Measurements from ENCODE around the gene MOCOS.

The MOCOS gene

DNA sequence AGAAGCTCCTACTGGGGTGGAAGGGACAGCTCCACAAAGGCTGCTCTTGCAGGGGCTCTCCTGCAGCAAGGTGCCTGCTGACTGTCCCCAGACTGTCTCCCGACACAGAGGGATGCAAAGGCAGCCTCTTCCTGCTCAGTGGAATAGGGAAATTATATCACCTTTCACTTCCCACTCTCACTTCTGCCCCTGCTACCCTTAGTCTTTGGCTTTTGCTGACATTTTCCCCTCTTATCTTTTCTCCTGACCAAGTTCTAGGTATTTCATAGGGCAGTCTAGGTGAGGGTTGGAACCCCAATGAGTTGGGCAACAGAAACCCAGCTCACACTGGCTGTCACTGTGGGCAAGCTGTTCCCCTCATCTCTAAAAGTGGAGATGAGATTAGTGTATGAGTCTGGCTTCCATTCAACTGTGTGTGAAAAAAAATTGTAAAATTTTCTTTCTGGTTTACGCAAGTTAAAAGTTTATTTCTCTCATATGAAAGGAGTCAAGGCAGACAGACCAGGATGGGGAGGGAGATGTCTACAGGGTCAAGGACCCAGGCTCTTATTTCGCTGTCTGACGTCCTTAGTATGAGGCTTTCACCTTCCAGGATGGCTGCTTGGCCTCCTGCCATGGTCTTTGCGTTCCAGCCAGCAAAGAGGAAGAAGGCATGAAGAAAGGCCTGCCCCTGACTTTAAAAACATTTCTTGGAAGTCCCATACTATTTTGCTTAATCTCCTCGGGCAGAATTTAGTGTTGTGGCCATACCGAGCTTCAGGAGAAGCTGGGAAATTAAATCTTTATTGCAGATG, 7.5 kb upstream of the MOCOS start:
- DNase-seq = no peak

DNA sequence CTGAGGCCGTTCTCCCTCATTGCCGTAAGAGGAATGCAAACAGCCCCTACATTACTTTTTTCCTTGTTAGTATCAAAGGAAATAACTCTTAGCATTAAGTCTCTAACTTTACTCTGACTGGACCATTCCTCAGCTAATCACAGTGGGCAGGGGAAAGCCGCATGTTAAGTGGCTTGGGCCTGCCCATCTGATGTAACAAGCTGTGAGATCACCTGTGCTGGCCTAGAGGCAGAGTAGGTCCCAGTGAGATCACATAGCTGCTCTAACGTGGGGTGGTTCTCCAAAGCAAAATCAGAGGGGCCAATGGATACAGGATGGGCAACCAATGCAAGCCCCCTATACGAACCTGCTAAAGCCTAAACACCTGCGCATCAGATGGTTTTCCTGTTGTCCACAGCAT, 5.9 kb upstream of the MOCOS start:
- no peak for DNase-seq

DNA sequence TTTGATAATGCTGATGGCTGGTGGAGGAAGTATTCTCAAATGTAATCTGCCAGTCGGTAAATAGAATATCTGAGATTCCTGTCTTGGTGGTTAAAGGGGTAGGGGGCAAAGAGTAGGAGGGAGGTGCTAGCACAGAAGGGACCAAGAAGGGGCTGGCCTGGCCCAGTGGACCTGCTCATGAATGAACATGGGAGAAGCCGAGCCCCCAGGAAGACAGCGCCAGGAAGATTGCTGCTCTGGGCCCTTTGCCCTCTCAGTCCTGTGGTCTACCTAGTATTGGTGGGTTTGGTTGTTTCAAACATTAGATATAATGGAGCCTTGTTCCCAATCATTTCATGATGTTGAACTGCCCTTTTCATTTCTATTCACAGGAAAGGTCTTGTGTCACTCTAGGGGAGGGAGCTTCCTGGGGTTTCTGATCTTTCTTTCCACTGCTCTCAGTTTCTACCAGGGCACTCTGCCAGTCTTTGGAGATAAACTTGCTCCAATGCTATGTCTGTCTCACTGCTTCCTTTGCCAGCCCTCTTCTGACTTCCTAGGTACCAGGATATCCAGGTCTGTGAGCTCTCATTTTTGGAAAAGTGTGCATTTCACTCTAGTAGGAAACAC, 5.3 kb upstream of the MOCOS start:
- no peak for DNase-seq

DNA sequence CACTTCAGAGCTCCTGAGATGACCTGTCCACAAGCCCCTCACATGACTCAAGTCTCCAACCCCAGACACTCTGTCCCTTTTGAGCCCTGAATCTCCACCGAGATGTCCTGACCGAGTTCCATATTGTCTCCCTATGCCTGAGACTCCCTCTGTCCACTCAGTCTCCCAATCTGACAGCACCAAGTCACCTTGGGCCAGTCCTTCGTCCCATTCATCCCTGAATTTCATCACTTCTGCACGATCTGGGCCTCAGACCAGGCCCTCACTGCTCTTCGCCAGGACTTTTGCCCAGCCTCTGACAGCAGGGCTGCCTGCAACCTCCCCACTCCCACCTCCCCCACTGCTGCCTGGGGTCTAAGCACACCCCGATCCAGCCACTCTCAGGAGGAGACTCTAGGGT, 4.3 kb upstream of the MOCOS start:
- DNase-seq = no peak

DNA sequence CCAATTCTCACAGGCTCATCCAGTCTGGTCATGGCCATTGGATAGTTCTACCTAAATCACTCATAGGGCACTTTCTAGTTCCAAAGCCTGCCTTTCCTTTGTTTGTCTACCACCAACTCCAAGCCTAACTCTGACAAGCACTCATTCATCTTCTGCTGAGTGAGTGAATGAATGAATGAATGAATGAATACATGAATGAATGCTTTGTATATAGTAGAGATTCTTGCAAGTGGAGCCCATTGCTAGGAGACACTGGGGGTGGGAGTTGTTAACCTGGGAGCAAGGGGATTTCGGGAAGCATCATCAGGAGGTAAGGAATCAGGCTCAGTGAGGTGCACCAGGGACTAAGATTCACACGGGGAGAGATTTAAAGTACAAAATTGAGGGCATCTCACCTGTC, 3.3 kb upstream of the MOCOS start:
- no peak for DNase-seq

DNA sequence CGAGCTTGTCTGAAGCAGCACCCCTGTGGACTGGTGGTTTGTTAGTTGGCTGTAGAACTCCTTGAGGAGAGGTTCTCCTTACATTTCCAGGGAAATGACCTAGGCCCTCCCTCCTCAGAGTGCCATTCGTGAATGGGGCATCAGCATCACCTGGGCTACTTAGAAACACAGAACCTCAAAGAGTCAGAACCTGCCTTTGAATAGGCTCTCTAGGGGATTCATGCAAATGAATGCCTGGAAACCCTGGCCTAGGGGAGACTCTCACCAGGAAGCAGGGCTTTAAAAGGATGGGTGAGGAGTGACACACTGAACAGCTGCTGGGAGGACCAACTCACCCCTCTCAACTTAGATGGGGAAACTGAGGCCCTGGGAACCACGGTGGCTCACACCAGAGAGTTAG, 2.1 kb upstream of the MOCOS start:
- DNase-seq = no peak

DNA sequence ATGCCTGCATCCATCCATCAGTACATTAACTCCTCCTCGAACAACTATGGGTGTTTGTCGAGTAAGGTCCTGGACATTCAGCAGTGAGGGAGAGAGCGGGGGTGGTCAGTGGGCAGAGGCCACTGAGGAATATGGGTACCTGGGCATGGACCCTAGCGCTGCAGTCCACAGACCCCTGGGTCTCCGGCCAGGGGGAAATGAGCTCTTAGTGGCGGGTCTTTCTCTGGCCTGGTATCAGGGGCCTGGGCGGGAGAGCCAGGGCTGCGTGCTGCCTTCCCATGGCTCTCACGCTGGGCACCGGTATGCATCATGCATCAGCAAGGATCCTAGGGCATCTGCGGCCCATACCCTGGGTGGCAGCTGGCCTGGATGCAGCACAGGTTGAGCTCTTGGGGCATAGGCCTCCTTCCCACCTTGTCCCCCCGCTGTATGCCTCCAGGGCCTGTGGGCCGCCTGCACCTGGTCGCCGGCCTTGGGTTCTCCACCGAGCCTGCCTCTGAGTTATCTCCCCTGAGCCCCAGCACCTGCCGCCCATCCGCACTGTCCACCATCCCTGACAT, 1.3 kb upstream of the MOCOS start:
- no peak for DNase-seq

DNA sequence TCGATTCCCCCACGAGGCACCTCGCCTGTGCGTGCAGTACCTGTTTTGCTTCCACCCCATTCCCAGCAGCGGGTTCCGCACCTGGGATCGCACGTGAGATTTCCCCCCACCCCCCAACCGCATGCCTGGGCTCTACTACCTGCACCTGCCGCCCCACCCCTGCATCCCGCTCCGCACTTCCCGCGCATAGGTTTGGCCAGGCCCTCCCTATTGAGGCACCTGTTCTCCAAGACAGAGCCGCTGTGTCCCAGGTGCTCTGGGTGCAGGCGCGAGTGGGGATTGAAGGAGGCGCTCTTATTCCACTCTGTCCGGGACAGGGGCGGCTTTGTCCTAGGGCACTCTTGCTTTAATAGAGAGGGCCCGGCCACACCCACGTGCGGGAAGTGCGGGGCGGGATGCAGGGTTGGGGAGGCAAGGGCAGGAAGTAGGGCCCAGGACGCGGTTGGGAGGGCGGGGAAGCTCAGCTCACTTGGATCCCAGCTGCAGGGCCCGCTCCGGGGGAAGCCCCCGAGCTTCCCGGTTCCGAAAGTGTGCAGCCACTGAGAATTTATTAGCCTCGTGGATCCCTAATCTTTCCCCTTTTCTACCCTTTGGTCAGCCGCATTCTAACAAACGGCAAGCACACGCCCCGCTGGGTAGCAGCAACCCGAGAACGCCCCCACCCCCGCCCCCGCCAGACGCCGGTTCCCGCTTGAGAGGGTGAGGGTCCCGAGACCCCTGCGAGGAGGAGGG, 670 bp upstream of the MOCOS start:
- DNase-seq = no peak

DNA sequence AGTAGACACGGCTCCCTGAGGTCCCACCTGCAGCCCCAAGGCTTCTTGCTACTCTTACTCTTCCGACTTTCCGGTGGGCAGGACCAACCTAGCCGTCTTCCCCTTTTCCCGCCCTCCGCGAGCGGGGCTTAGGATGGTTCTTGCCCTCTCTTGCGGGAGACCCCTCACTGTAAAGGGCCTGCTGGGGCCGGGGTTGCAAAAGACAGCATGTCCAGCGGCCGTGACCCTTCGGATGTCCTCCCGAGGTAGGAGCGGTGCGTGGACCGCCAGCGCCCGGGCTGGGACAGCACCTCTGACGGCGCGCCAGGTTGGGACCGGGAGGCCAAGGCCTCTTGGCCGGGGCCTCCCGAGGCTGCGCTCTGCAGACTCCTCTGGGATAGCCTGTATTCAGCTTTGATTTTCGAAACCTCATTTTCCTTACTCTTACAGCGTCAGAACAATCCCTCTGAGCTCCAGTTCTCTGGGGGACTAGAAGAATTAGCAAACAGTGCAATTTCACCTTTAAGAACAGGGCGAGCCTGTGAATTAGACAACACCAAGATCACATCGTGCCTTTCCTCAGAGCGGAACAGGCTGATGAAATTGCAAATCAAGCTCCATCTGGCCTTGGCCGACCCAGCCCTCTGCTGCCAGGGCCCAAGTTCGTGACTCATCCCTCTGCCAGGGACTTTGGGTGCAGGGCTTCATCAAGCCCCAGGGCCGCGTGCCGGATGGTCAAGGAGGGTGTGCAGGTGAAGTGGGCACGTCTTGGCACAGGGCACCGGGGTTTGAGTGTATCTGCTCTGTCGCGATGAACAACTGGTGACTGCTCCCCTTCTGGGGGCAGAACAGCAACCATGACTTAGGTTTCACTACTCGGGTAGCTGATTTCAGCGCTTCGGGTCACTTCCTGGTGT, 777 bp downstream of the MOCOS start:
- DNase-seq = no peak

DNA sequence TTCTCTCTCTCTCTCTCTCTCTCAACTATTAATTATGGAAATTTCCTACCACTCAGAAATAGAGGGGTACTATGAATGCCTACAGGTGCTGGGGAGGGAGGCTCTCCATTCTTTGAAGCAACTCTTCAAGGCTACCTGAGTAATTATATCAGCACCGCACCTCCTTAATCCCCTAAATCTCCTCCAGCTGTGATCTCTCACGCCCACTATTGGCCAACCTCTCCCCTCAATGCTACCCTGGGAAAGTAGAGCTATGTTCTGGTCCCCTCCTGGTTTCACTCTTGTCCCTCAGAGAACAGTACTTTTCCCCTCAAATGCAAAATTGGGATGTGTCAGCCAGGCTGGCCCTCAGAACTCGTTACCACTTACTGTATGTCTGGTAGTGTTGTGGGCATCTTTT, 1.6 kb downstream of the MOCOS start:
- DNase-seq = no peak

DNA sequence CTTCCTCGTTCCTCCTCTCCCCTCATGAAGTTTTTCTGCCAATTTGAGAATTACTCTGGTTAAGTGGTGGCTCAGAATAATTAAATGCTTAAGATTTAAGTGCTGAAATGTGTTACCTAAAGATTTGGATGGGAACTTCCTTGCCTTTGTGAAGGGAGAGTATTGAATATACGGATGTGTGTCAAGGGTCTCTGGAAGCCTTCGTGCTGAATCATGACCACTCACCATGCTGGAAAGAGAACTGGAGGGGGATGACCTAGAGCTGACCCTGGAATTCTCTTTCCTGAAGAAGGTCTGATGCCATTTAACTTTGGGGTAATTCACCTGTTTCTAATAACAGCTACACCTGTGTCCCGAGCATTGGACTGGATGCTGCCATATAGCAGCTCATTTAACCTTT, 2.2 kb downstream of the MOCOS start:
- DNase-seq = no peak

DNA sequence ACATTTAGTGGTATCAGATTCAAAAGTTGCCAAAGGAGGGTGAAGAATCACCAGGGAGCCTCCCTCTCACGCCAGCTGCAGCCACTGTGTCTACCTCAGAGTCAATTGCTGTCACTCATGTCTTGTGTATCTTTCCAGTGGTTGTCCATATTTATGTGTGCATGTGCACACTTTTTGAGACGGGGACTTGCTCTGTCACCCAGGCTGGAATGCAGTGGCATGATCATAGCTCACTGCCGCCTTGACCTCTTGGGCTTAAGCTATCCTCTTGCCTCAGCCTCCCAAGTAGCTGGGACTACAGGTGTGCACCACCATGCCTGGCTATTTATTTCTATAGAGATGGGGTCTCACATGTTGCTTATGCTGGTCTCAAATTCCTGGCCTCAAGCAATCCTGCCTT, 4.0 kb downstream of the MOCOS start:
- no peak for DNase-seq

DNA sequence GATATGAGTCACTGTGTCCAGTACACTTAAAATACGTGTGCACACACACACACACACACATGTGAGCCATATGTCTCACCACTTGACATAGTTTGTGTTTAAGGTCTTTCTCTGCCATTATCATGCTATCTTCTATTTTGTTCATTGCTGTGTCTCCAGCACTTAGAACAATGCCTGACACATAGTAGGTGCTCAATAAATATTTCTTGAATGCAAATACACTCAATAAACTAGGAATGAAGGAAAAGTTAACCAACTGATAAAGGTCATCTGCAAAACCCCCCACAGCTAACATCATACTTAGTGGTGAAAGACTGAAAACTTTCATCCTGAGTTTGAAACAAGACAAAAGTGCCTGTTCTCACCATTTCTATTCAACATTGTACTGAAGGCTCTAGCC, 4.4 kb downstream of the MOCOS start:
- no peak for DNase-seq

DNA sequence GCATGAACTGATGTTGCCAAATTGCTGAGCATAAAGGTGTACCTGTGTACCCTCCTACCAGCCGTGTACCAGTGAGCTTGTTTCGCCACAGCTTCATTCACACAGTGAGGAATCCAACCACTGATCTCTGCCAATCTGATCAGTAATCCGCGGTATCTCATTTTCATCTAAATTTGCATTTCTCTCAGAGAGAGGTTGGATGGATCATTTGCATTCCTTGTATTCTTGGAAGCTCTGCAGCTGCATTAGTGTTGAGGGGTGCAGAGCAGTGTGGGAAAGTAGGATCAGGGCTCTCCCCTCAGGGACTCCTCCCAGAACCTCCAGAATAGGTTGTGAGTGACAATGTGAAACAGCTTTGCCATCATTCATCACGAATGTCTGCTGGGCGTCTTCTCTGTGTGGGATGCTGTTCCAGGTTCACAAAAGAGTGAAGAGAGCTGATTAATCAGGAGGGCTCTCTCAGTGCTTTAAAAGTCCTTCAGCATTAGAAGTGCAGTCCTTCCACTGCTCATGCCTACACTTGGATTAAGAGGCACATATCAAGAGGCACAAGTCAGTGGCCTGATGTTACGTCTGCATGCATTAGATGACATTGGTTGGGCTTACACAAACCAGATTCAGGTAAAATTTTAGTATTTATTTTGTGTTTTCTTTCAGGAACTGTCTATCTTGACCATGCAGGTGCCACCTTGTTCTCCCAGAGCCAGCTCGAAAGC, 7.5 kb downstream of the MOCOS start:
- DNase-seq = no peak

DNA sequence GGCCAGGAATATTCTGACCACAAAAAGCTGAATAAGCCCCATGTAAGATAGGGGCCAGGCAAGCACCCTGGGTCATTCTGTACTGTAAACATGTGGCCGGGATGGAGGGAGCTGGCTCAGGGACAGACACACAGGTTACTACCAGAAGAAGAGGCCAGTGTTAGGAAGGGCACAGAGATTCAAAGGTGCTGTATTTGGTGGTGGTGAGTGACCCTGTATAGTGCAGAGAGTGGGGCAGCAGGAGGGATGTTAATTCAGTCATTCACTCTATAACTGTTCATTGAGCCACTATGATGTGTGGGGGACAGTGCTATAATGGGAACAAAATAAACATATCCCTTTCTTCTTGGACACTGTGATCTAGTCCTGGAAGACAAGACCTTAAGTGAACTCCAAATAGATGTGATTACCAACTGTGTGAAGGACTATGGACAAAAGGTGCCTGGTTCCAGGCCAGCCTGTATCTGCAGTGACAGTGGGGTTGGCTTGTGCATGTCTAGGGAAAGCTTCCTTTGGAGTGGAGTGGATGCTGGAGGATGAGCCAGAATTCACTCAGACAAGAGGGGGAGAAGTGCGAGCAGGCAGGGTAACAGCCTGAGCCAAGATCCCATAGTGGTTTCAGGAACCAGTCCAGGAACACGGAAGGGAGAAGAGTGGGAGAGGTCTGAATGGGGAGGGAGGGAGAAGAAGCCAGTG, 8.3 kb downstream of the MOCOS start:
- no peak for DNase-seq

DNA sequence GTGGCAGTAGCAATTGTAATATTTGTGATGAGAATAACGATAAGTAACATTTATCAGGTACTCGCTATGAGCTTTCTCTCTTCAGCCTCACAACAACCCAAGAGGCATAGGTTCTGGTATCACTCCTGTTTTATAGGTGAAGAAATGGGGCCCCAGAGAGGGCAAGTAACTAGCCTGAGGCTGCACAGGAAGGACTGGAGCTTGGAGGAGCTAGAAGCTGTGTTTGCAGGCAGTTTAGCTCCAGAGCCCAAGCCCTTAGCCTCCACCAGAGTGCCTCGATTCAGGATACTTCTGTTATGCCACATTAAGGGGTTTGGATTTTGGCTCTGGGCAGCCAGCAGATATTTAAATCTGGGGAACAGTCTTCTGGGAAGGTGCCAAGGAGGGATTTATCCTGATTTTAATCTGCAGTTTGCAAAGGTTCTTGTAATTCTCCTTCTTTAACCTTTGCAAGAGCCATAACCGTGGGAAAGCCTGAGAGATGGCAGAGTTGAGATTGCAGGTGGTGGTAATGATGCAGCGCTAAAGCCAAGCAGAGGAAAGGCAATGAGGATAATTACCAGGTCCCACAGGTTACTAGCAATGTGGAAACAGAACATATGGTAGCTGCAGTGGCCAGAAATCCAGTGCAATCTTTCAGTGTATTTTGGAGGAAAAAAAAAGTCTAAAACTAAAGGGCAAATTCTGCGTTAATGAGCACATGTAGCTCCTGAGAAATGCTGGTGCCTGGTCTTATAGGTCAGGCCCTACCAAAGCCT, 9.1 kb downstream of the MOCOS start:
- DNase-seq = no peak

DNA sequence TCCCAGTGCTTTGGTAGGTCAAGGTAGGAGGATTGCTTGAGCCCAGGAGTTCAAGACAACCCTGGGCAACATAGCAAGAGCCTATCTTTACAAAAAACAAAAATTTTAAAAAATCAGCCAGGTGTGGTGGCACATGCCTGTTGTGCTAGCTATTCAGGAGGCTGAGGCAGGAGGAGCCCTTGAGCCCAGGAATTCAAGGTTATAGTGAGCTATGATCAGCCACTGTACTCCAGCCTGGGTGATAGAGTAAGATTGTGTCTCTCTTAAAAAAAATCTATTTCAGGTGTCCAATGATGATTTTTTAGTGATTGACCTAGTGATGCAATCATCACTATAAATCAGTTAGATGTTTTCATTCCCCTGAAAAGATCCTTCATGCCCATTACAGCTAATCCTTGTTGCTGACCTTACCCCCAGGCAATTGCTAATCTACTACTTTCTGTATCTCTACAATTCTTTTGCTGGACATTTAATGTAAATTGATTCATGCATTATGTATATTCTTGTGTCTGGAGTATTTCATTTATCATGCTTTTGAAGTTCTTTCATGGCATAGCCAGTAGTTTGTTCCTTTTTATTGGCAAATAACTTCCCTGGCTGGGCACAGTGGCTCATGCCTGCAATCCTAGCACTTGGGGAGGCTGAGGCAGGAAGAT, 10.3 kb downstream of the MOCOS start:
- no peak for DNase-seq

DNA sequence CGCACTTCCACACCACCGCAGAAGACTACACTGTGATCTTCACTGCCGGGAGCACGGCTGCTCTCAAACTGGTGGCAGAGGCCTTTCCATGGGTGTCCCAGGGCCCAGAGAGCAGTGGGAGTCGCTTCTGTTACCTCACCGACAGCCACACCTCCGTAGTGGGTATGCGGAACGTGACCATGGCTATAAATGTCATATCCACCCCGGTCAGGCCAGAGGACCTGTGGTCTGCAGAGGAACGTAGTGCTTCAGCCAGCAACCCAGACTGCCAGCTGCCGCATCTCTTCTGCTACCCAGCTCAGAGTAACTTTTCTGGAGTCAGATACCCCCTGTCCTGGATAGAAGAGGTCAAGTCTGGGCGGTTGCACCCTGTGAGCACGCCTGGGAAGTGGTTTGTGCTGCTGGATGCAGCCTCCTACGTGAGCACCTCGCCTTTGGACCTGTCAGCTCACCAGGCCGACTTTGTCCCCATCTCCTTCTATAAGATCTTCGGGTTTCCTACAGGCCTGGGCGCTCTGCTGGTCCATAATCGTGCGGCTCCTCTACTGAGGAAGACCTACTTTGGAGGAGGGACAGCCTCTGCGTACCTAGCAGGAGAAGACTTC, 12.5 kb downstream of the MOCOS start:
- no peak for DNase-seq

DNA sequence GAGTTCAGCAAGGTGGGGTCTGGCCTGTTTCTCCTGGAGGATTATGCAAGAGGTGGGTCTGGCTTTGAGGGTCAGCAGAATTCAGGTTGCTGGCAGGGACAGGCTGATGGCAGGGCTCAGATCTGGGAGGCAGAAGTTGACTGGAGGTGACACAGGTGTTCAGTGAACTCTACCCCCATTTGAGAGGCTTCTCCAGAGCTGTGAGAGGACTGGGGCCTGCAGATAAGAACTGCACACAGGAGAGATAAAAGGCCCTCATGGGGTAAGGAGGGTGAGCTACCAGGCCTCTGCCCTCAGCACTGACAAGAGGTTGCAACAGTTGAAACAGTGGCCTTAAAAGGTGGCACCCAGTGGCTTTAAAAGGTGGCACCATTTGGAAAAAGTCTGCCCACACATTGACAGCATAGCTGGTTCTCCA, 13.1 kb downstream of the MOCOS start:
- no peak for DNase-seq

DNA sequence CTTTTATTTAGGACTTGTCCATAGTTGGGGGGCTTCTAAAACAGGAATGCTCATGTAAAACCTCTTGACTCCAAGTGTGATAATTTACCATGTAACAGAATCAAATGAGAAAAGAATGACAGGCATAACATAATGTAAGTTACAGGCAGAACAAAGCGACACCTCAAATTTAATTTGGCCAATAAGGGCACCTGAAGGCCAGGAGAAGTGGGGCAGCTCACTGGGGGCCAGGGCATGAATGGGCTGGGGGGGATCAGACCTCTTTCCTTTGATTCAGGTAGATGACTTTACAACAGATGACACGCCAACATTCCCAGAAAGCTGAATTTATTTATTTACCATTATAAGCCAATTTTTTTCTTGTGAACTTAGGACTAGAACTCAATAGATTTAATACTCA, 14.5 kb downstream of the MOCOS start:
- no peak for DNase-seq

Measured in SHP77 treated with DMSO at 0.1 percent for 48 hours (cell line).